GM21723 (cell line): ENCODE data around the gene SCGB1C2.

ENCODE experiments used
- ATAC-seq: cut with Tn5 transposase; IDR thresholded peaks from one replicate; pipeline ENCODE4 v1.9.1; 2021; ENCODE audit warnings: mild to moderate bottlenecking, moderate library complexity; ENCODE audit not compliant: unreplicated experiment

Gene SCGB1C2

GRCh38 chr17:170130-170670, 32.8 kb downstream of the SCGB1C2 start:
- no peak for ATAC-seq

GRCh38 chr17:171871-172270, 34.5 kb downstream of the SCGB1C2 start:
- no peak for ATAC-seq

GRCh38 chr17:172401-172800, 35.0 kb downstream of the SCGB1C2 start:
- ATAC-seq = no peak

GRCh38 chr17:173166-173911, 36.0 kb downstream of the SCGB1C2 start:
- no peak for ATAC-seq

GRCh38 chr17:177155-177554, 39.8 kb downstream of the SCGB1C2 start:
- ATAC-seq = no peak

GRCh38 chr17:177762-178161, 40.4 kb downstream of the SCGB1C2 start:
- no peak for ATAC-seq

- no peak for ATAC-seq
Measured at GRCh38 chr17:178292-179065, 41.1 kb downstream of the SCGB1C2 start.

- ATAC-seq = no peak
Measured at GRCh38 chr17:179066-179432, 41.7 kb downstream of the SCGB1C2 start.

- ATAC-seq = no peak
Measured at GRCh38 chr17:179781-180380, 42.5 kb downstream of the SCGB1C2 start.

- no peak for ATAC-seq
Measured at GRCh38 chr17:180381-181244, 43.2 kb downstream of the SCGB1C2 start.

- no peak for ATAC-seq
Measured at GRCh38 chr17:181245-182049, 44.1 kb downstream of the SCGB1C2 start, which contains the start of gene DOC2B. Gene DOC2B, minus strand, starts transcription at chr17:181650. Its CDS starts 171 bp downstream, at chr17:181479.

GRCh38 chr17:182050-182751, 44.8 kb downstream of the SCGB1C2 start:
- ATAC-seq = no peak

- no peak for ATAC-seq
Measured at GRCh38 chr17:183021-183420, 45.7 kb downstream of the SCGB1C2 start.

GRCh38 chr17:185445-186138, 48.2 kb downstream of the SCGB1C2 start:
- no peak for ATAC-seq

- ATAC-seq = no peak
Measured at GRCh38 chr17:187130-187529, 49.8 kb downstream of the SCGB1C2 start.
